Uterus (tissue), 4 donors: ENCODE measurements around the gene PSME2. TPM values are rescaled to one million over a fixed set of nuclear protein-coding genes. Genes with fewer than 3 reads are reported as not detected.
A peak's percentile ranks its signal among the peaks of the same experiment; 100 is the strongest.

Experiments
- DNase-seq, 2 donors: peaks; one replicate each; pipeline ENCODE4 v3.0.0-alpha.2; 2019 to 2020
- H3K27ac ChIP-seq, 2 donors: fragments of 200-600 bp; sonication (generic); 1 replicate in 1 of 2; 2 replicates in 1 of 2; pipeline ENCODE4 v1.5.1; 2016 to 2018
- H3K27me3 ChIP-seq, 2 donors: fragments of 200-600 bp; sonication (generic); one replicate each; pipeline ENCODE4 v1.5.1; 2018 to 2019; ENCODE audit warnings: control low read depth in 1 of 2
- H3K36me3 ChIP-seq, 2 donors: fragments of 200-600 bp; sonication (generic); one replicate each; pipeline ENCODE4 v1.5.1; 2019; ENCODE audit warnings: control low read depth in 1 of 2
- H3K4me1 ChIP-seq, 2 donors: fragments of 200-600 bp; sonication (generic); one replicate each; pipeline ENCODE4 v1.5.1; 2018 to 2019; ENCODE audit warnings: control low read depth in 1 of 2
- H3K4me3 ChIP-seq, 2 donors: fragments of 200-600 bp; sonication (generic); 1 replicate in 1 of 2; 2 replicates in 1 of 2; pipeline ENCODE4 v1.5.1; 2018 to 2019; ENCODE audit warnings: mild to moderate bottlenecking in 1 of 2
- H3K9me3 ChIP-seq, 2 donors: fragments of 200-600 bp; sonication (generic); one replicate each; pipeline ENCODE4 v1.5.1; 2019; ENCODE audit warnings: control low read depth in 1 of 2
- POLR2A ChIP-seq, 2 donors: fragments of 450-650 bp; IDR thresholded peaks; one replicate each; pipeline ENCODE4 v1.6.1; 2016; ENCODE audit warnings: antibody characterized with exemption in 2 of 2, mild to moderate bottlenecking in 1 of 2, moderate library complexity in 1 of 2
- intact Hi-C: fragments of 100-400 bp; cut with DNase I; formaldehyde crosslinking; loops from one replicate; pipeline ENCODE4 v1.15.1; 2023; ENCODE audit warnings: low total_unique reads
- total RNA-seq, 4 donors: library from RNA; depleted of rRNA in 3 of 4; stranded (reverse); fragments of >200 nt in 3 of 4; gene quantifications; one replicate each; pipeline versions ENCODE4 v1.1.0 to v1.2.4, GENCODE V29; 2014 to 2023
- TF ChIP-seq, protein P1 (sequence below), 4 experiments: fragments of 200-600 bp in 2 of 4; fragments of 450-650 bp in 2 of 4; sonication (generic) in 2 of 4; IDR thresholded peaks; one replicate each; pipeline ENCODE4 v1.5.1; 2016 to 2019; ENCODE audit warnings: antibody characterized with exemption in 4 of 4, mild to moderate bottlenecking in 2 of 4, moderate library complexity in 1 of 4
- donor health status: DM: yes; HTN: yes; CAD: no.

PSME2 gene
- total RNA-seq, 4 donors from 2014 or later, result 16.9 to 113 (median 25.7) TPM

DNA sequence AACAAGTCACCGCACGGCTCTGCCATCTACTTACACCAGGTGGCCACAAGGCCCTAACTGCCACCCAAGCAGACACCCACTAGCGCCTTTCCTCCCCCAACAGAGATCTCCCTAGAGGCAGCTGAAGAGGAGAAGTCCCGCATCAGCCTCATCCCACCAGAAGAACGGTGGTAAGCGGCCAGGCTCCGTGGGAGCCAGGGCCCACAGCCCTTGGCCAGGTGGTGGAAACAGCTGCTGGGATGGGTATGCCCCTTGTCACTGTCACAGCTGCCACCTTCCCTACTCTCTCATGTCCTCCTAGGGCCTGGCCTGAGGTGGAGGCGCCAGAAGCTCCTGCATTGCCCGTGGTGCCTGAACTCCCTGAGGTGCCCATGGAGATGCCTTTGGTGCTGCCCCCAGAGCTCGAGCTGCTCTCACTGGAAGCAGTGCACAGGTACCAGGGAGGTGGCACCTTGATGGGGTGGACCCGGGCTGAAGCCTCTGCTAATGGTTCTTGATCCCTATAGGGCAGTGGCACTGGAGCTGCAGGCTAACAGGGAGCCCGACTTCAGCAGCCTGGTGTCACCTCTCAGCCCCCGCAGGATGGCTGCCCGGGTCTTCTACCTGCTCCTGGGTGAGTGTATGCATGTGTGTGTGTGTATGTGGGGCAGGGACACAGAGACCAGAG lies 33.0 kb upstream of the PSME2 start:
- intact Hi-C loops, result no loop called here
- H3K9me3 ChIP-seq, result no peaks in the 10 kb centered on the region
- H3K36me3 ChIP-seq, result no peaks in the 10 kb centered on the region
- no peak overlapping the region for H3K4me3 ChIP-seq
- H3K27ac ChIP-seq, result peak overlapping the region; percentile 78 to 79
- H3K27me3 ChIP-seq, result no peaks in the 10 kb centered on the region
- TF ChIP-seq POLR2A (IDR thresholded peaks at IDR 0.05), result no peak
- TF ChIP-seq, protein P1, sequence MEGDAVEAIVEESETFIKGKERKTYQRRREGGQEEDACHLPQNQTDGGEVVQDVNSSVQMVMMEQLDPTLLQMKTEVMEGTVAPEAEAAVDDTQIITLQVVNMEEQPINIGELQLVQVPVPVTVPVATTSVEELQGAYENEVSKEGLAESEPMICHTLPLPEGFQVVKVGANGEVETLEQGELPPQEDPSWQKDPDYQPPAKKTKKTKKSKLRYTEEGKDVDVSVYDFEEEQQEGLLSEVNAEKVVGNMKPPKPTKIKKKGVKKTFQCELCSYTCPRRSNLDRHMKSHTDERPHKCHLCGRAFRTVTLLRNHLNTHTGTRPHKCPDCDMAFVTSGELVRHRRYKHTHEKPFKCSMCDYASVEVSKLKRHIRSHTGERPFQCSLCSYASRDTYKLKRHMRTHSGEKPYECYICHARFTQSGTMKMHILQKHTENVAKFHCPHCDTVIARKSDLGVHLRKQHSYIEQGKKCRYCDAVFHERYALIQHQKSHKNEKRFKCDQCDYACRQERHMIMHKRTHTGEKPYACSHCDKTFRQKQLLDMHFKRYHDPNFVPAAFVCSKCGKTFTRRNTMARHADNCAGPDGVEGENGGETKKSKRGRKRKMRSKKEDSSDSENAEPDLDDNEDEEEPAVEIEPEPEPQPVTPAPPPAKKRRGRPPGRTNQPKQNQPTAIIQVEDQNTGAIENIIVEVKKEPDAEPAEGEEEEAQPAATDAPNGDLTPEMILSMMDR (IDR thresholded peaks at IDR 0.05), result no peak
- no peaks in the 10 kb centered on the region for H3K4me1 ChIP-seq
- DNase-seq, result no peak

DNA sequence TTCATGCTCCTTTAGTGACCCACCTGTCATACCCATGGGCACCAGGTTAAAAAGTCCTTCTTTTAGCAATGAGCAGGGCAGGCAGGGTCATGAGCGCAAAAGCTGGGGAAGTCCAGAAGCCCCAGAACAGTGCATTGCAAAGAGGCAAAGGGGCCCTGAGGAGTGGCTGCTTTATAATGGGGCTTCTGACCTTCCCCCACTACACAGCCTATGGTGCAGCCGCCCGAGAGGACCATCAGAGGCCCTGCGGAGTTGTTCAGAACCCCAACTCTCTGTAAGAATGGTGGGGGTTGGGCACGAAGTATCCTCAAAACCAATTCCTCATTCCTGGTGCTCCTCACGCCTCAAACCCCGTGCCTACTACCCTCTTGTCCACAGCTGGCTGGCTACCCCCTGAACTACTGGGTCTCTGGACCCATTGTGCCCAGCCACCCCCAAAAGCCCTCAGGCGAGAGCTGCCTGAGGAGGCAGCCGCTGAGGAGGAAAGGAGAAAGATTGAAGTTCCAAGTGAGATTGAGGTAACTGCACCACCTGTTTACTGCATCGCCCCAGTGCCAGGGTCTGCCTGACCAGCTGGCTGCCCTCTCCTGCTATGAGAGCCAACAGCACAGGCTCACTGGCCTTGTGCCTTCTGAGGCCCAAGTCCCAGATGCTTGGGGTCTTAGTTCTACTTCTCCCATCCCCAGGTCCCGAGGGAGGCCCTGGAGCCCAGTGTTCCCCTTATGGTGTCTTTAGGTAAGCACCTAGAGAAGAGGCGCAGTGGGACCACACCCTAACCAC lies 32.2 kb upstream of the PSME2 start:
- Histone ChIP-seq H3K9me3 (no peaks in the 10 kb centered on the region), H3K4me1 (no peaks in the 10 kb centered on the region), H3K27me3 (no peaks in the 10 kb centered on the region), H3K27ac (peak overlapping the region in 1 of 2 donors; percentile 78), H3K36me3 (no peaks in the 10 kb centered on the region), H3K4me3 (no peak overlapping the region)
- intact Hi-C loops, result no loop called here
- DNase-seq, result no peak
- TF ChIP-seq, protein P1 (IDR thresholded peaks at IDR 0.05), result no peak
- no peak for TF ChIP-seq POLR2A (IDR thresholded peaks at IDR 0.05)

DNA sequence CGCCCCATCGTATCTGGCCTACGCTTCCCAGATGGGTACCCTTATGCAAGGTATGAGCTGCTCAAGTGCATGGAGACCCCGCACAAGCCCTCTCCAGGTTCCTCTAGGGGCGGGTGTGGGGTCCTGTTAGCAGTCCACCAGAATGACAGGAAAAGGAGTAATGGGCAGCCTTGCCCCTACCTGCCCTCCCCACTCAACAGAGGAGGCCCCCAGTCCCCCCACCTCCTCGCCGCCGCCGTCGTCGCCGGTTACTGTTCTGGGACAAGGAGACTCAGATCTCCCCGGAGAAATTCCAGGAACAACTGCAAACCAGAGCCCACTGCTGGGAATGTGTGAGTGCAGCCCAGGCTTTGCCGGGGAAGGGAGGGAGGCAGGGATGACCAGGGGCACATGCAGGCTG lies 31.5 kb upstream of the PSME2 start:
- Histone ChIP-seq H3K4me1 (no peaks in the 10 kb centered on the region), H3K4me3 (no peak overlapping the region), H3K27me3 (no peaks in the 10 kb centered on the region), H3K9me3 (no peaks in the 10 kb centered on the region), H3K36me3 (no peaks in the 10 kb centered on the region), H3K27ac (no peak overlapping the region)
- no peak for DNase-seq
- intact Hi-C loops, result no loop called here
- no peak for TF ChIP-seq POLR2A (IDR thresholded peaks at IDR 0.05)
- TF ChIP-seq, protein P1 (IDR thresholded peaks at IDR 0.05), result no peak

DNA sequence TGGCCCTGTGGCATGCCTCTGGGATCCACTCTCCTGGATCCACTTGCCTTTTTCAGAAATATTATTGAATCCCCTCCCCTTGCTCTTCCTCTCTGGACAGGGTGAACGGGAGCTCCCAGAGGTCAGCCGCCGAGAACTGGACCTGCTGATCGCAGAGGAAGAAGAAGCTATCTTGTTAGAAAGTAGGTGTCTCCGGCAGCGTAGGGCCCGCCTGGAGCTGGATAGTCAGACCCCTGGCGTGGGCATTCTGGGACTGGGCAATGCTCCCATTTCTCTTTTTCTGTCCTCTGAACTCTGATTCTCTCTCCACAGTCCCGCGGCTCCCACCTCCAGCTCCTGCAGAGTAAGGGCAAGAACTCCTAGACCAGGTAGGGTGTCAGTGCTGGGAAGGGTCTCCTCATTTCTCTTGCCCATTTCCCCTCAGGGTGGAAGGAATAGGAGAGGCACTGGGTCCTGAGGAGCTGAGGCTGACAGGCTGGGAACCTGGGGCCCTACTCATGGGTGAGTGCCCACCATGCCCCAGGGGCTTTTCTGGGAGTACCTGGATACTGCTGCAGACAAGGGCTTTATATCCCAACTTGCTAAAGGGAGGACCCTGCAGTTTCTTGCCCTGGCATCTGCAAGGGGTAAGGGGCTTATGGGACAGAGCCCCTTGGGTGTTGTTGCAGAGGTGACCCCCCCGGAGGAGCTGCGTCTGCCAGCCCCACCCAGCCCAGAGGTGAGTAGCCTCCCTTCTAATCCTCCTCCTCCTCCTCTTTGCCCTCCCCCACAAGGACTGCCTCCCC lies 30.8 kb upstream of the PSME2 start:
- intact Hi-C loops, result no loop called here
- no peak for DNase-seq
- Histone ChIP-seq H3K27ac (no peak overlapping the region), H3K4me1 (no peaks in the 10 kb centered on the region), H3K9me3 (no peaks in the 10 kb centered on the region), H3K36me3 (no peaks in the 10 kb centered on the region), H3K4me3 (no peak overlapping the region), H3K27me3 (no peaks in the 10 kb centered on the region)
- TF ChIP-seq, protein P1 (IDR thresholded peaks at IDR 0.05), result no peak
- no peak for TF ChIP-seq POLR2A (IDR thresholded peaks at IDR 0.05)
